Testis (tissue), 2 donors: ENCODE data around the gene TEX30.

Source experiments
- CTCF ChIP-seq, 3 experiments: fragments of 450-650 bp in 2 of 3; fragments of 200-600 bp in 1 of 3; sonication (generic) in 1 of 3; IDR thresholded peaks; one replicate each; pipeline ENCODE4 v1.5.1; 2016 to 2019; ENCODE audit warnings: antibody characterized with exemption in 3 of 3, mild to moderate bottlenecking in 2 of 3, moderate library complexity in 1 of 3
- POLR2A ChIP-seq: fragments of 450-650 bp; IDR thresholded peaks from one replicate; pipeline ENCODE4 v1.6.1; 2017; ENCODE audit warnings: antibody characterized with exemption, mild to moderate bottlenecking, moderate library complexity

GRCh38 chr13:102742506-102742905, 31.1 kb downstream of the TEX30 start:
- TF ChIP-seq CTCF (IDR thresholded peaks at IDR 0.05) (no peak), POLR2A (no peak)
